Activated CD4-positive, CD25-positive, alpha-beta regulatory T cell treated with anti-CD3 and anti-CD28 coated beads, Interleukin-2, amount 50 U/mL, for 16 hours (primary cell): ENCODE results near the gene PEX7.
"Not testable (repeated sequence)": the region's sequence is repeated elsewhere in the genome, so short reads cannot be mapped to it uniquely, and the experiment has no call there.

Experiments used
- DNase-seq: peaks from one replicate; pipeline ENCODE4 v3.0.0-alpha.2; 2020; ENCODE audit warnings: low read depth, low spot score

PEX7 gene

GRCh38 chr6:136895901-136896300 lies 73.5 kb downstream of the PEX7 start:
- no peak for DNase-seq

GRCh38 chr6:136897071-136897470 lies 74.7 kb downstream of the PEX7 start:
- DNase-seq: no peak

DNA sequence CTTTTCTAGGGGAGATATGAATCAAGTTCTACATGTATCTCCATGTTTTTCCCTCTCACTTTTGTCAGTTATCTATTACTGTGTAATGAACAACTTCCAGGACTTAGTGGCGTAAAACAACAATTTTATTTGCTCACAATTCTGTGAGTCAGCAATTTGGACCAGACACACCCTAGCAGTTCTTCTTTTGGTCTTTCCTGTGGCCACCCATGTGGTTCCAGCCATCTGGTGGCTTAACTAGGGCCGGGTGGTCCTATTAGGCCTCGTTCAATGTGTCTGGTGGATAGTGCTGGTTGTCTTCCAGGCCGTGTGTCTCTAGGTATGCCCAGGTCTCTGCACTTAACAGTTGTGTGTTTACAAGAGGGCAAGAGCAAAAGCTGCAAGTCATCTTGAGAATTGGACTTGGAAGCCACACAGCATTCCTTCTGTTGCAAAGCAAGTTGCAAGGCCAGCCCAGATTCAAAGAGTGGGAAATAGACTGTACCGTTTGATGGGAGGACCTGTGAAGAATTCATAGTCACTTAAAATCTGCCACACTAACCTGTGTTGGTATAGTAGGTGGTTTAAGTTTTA lies 78.9 kb downstream of the PEX7 start:
- no peak for DNase-seq

GRCh38 chr6:136904477-136904876 lies 82.1 kb downstream of the PEX7 start:
- not testable (repeated sequence) for DNase-seq

GRCh38 chr6:136914947-136915346 lies 92.6 kb downstream of the PEX7 start:
- no peak for DNase-seq

DNA sequence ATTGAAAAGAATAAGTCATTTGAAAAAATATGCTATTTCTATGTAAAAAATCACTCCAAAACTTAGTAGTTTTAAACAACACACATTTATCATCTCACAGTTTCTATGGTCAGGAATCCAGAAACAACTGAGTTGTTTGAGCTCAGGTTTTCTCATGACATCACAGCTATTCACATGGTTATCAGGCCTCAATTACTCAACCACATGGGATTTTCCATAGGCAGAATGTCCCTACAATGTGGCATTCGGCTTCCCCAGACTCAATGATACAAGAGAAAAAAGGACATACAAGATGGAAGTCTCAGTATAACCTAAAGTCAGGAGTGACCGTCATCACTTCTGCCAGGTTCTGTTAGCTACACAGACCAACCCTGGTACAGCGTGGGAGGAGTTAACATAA lies 96.3 kb downstream of the PEX7 start:
- no peak for DNase-seq

GRCh38 chr6:136920216-136920615 lies 97.8 kb downstream of the PEX7 start:
- DNase-seq: no peak

DNA sequence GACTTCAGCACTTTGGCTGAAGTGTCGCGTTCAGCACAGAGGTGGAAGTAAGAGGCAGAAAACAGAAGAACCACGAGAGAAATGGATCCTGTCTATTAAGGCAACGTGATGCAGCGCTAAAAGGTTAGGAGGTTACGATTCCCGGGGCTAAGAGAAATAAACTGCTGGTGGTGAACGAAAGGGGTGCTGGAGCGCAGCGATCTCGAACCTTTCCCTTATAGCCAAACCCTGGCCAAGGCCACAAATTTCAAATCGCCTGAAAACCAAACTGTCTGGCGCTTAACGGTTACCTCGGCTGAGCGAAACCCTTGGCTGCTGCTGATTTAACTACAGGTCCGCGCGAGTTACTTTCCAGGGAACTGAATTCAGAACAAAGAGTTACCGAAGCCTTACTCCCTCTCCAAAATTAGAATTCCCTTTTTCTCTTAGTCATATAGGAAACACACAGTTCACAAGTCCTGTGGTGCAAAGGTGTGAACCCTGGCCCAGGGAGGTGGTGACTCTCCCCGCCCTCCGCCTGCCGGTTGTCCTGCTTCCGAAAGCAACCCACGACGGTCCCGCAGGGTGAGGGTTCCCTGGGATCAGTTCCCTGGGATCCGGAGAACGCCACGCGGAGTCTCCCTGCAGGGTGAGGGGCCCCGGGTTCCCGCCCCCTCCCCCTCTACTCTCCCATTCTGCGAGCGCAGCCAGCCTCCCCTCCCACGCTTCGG lies 98.4 kb downstream of the PEX7 start:
- no peak for DNase-seq

GRCh38 chr6:136921381-136921935 lies 99.1 kb downstream of the PEX7 start:
- no peak for DNase-seq

GRCh38 chr6:136921936-136922684 lies 99.7 kb downstream of the PEX7 start, which contains the start of gene SLC35D3:
Gene SLC35D3 (plus strand): TSS chr6:136922301. CDS start chr6:136922429, 128 bp downstream.
- DNase-seq: no peak

DNA sequence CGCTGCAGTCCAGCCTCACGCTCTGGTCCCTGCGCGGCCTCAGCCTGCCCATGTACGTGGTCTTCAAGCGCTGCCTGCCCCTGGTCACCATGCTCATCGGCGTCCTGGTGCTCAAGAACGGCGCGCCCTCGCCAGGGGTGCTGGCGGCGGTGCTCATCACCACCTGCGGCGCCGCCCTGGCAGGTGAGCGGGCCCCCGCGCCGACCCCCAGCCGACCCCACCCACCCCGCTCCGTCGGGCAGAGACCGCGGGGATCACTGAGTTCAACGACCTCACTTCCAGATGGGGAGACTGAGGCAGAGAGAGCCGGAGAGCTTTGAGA lies 100.3 kb downstream of the PEX7 start:
- DNase-seq: no peak

DNA sequence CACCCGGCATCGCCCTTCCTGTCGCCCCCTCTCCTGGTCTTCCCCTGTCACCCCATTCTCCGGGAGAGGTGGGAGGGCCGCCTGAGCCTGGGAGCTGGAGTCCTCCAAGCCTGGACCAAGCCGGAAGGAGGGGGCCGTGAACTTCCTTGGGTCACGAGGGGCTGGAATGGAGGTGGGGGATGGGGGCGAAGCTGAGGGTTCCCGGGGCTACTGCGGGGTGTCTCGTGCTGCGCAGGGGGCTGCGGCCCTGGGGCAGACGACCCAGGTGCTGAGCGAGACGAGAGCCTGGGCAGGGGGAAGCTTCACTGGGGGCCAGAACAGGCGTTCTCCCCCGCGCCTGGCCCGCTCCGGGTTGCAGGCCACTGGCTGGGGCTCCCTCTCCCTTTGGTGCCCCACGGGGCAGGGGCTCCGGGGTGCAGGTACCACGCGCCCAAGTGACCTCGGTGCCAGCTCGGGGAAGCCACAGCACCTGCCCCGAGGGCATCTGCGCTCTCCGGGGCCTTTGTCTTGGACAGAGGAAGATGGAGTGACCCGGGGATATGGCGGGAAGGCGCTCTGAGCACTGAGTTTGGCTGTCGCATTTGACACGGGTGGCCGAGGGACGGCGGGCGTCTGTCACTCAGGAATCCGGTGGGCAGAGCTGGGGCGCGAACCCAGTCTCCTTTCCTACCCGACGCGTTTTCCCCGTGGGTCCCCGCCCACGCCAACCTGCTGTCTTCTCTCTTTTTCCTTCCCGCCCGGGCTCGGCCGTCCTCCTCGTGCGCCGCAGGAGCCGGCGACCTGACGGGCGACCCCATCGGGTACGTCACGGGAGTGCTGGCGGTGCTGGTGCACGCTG lies 100.9 kb downstream of the PEX7 start:
- DNase-seq: no peak

- no peak for DNase-seq
Observed at GRCh38 chr6:136923954-136924673, 101.7 kb downstream of the PEX7 start.

- no peak for DNase-seq
Observed at GRCh38 chr6:136926383-136926782, 104.0 kb downstream of the PEX7 start.

- DNase-seq: no peak
Observed at GRCh38 chr6:136927292-136927691, 104.9 kb downstream of the PEX7 start.

GRCh38 chr6:136930528-136930927 lies 108.1 kb downstream of the PEX7 start:
- no peak for DNase-seq

GRCh38 chr6:136932599-136932998 lies 110.2 kb downstream of the PEX7 start:
- DNase-seq: no peak

GRCh38 chr6:136945072-136945471 lies 122.7 kb downstream of the PEX7 start:
- DNase-seq: no peak

GRCh38 chr6:136945711-136946121 lies 123.3 kb downstream of the PEX7 start:
- DNase-seq: no peak

DNA sequence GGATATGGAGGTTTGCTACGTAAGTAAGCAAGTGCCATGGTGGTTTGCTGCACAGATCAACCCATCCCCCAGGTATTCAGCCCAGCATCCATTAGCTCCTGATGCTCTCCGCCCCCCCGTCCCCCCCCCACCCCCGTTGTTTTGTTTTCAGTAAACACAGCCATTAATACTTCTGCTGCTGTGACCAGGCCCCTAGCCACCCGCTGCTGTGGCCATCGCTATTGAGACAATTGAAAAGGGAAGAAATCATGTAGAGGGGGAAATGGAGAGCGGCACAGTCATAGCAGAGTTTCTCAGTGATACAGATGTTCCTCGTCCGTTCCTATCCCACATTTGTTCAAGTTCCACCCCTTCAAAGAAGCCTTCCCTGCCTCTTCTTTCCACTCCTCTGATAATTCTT lies 124.6 kb downstream of the PEX7 start:
- DNase-seq: no peak

- DNase-seq: not testable (repeated sequence)
Observed at GRCh38 chr6:136949957-136950356, 127.6 kb downstream of the PEX7 start.
